ENCODE data around the gene TREX2. TPM values are rescaled to one million over a fixed set of nuclear protein-coding genes. Genes with fewer than 3 reads are reported as not detected.
A peak's percentile ranks its signal among the peaks of the same experiment; 100 is the strongest.

TREX2 gene
- total and polyA plus RNA-seq, 4 donors = 0.61 to 1.2 (median 0.64) TPM

DNA sequence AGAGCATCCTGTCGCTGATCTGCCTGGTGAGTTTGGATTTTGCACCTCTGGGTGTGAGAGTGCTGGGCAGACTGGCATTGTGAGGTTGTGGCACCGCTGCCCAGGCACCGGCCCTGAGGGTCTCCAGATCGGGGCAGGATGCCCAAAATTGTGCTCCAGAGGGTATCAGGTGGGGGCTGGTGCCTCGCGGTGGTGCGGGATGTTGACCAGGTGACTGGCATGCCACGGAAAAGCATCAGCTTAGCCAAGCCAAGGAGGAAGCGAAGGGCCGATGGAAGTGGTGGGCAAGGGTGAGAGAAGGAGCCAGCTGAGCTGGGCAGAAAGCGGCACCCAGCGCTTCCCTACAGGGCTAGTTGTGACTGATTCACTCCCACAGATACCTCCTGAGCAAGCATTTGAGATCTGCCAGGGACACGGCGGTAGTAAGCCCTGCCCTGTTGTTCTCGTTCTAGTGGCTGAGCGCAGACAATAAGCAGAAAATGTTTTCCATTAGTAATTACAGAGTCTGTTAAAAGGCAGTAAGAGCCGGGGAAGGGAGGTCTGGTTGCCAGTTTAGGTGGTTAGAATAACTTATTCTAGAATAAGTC is 33.8 kb downstream of the TREX2 start:
- no peaks in the 10 kb centered on the region for H3K27me3 ChIP-seq (ENCODE audit: control insufficient read depth in 3 of 3, insufficient read depth in 3 of 3, low read length in 2 of 3)
- no peaks in the 10 kb centered on the region for H3K9me3 ChIP-seq (ENCODE audit: control insufficient read depth in 4 of 4, insufficient read depth in 3 of 4, low read length in 3 of 4)
- H3K4me1 ChIP-seq (ENCODE audit: control insufficient read depth in 5 of 5, insufficient read depth in 5 of 5, low read length in 5 of 5) = peaks cover 0 to 5% (median 0%) of the 10 kb centered on the region in 5 donors
- no peak overlapping the region for H3K9ac ChIP-seq (ENCODE audit: insufficient read depth in 1 of 2, low read length in 2 of 2)
- no peaks in the 10 kb centered on the region for H3K36me3 ChIP-seq (ENCODE audit: control insufficient read depth in 4 of 4, insufficient read depth in 4 of 4, low read length in 4 of 4)
- no peak for TF ChIP-seq CTCF (IDR thresholded peaks at IDR 0.05; ENCODE audit: control extremely low read depth, extremely low read depth)
- H3K4me3 ChIP-seq = peak overlapping the region; percentile 48
- no peak for ATAC-seq (ENCODE audit: insufficient read depth, low FRiP score)
- no peak overlapping the region for H3K27ac ChIP-seq (ENCODE audit: low read depth in 1 of 2, low read length in 1 of 2)
- WGBS, 2 donors = 30 to 68% methylated on average over 15 to 17 of the region's 17 CpGs
- no peak for DNase-seq

GRCh38 chrX:153411255-153411987 is 34.4 kb downstream of the TREX2 start, which contains the start of gene ZFP92:
ZFP92 (plus strand) TSS chrX:153411472; CDS start chrX:153418323, 6,851 bp downstream.
- Histone ChIP-seq H3K27me3 (ENCODE audit: control insufficient read depth in 3 of 3, insufficient read depth in 3 of 3, low read length in 2 of 3) (no peaks in the 10 kb centered on the region), H3K9ac (ENCODE audit: insufficient read depth in 1 of 2, low read length in 2 of 2) (no peak within 1 kb of the TSS), H3K9me3 (ENCODE audit: control insufficient read depth in 4 of 4, insufficient read depth in 3 of 4, low read length in 3 of 4) (no peaks in the 10 kb centered on the region), H3K36me3 (ENCODE audit: control insufficient read depth in 4 of 4, insufficient read depth in 4 of 4, low read length in 4 of 4) (no peaks in the 10 kb centered on the region), H3K4me3 (peak within 1 kb of the TSS; percentile 48), H3K27ac (ENCODE audit: low read depth in 1 of 2, low read length in 1 of 2) (no peak within 1 kb of the TSS), H3K4me1 (ENCODE audit: control insufficient read depth in 5 of 5, insufficient read depth in 5 of 5, low read length in 5 of 5) (peaks cover 0 to 5% (median 0%) of the 10 kb centered on the region in 5 donors)
- peak; percentile 64 for ATAC-seq (ENCODE audit: insufficient read depth, low FRiP score)
- 1 to 37% methylated on average over 26 to 75 of the region's 75 CpGs for WGBS, 2 donors
- no peak for TF ChIP-seq CTCF (IDR thresholded peaks at IDR 0.05; ENCODE audit: control extremely low read depth, extremely low read depth)
- peak in 2 of 3 donors; percentile 26 to 29 for DNase-seq

DNA sequence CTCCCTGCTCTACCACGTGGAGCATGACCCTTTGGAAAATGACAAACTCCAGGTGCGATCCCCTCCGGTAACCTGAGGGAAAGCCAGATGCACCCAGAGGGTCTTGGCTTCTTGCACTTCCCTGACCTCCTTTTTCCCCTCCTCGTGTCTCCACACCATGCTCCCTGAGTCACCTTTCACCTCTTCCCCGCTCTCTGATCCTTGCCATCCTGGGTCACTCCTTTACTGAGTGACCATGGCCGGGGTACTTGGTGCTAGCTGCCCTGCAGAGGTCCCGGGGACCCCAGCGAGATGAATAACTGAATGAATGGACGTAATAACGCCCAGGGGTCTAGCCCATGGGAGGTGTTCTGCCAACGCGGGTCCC is 35.0 kb downstream of the TREX2 start:
- H3K4me1 ChIP-seq (ENCODE audit: control insufficient read depth in 5 of 5, insufficient read depth in 5 of 5, low read length in 5 of 5) = peaks cover 0 to 5% (median 0%) of the 10 kb centered on the region in 5 donors
- H3K27me3 ChIP-seq (ENCODE audit: control insufficient read depth in 3 of 3, insufficient read depth in 3 of 3, low read length in 2 of 3) = no peaks in the 10 kb centered on the region
- H3K4me3 ChIP-seq = no peak overlapping the region
- no peak overlapping the region for H3K9ac ChIP-seq (ENCODE audit: insufficient read depth in 1 of 2, low read length in 2 of 2)
- WGBS, 2 donors = 51 to 63% methylated on average over 12 of the region's 12 CpGs
- ATAC-seq (ENCODE audit: insufficient read depth, low FRiP score) (no peak), DNase-seq (no peak)
- no peak overlapping the region for H3K27ac ChIP-seq (ENCODE audit: low read depth in 1 of 2, low read length in 1 of 2)
- H3K9me3 ChIP-seq (ENCODE audit: control insufficient read depth in 4 of 4, insufficient read depth in 3 of 4, low read length in 3 of 4) = no peaks in the 10 kb centered on the region
- H3K36me3 ChIP-seq (ENCODE audit: control insufficient read depth in 4 of 4, insufficient read depth in 4 of 4, low read length in 4 of 4) = no peaks in the 10 kb centered on the region
- TF ChIP-seq CTCF (IDR thresholded peaks at IDR 0.05; ENCODE audit: control extremely low read depth, extremely low read depth) = no peak

Measured in lung (tissue), 12 donors.